GM10266 (cell line): ENCODE measurements around the gene PJA1.

Experiments used
- DNase-seq: peaks from one replicate; pipeline ENCODE4 v3.0.0; 2012; ENCODE audit errors: extremely low spot score
- CTCF ChIP-seq: IDR thresholded peaks from 2 replicates; pipeline ENCODE4 v1.5.1; 2012; ENCODE audit warnings: mild to moderate bottlenecking, low read depth; ENCODE audit not compliant: control insufficient read depth, insufficient read depth; ENCODE audit errors: missing control alignments

The PJA1 gene

DNA sequence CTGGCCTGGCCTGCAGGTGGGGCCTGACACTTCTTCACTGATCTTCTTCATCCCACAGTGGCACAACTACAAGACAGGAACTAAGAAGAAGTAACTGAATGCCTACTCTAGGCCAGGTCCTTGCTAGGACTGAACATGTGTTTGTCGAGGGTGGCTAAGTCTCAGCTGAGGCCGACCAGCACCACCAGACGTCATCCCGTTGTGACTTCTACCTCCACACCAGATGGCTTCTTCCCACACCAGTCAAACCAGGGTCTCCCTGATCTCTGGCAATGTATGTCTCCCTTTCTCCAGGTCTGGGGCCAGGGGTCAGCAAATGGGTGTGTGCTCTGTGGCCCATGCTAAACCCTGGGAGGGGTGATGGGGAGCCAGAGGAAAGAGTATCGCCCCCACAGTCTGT lies 40.2 kb downstream of the PJA1 start:
- DNase-seq, result no peak
- no peak for TF ChIP-seq CTCF

DNA sequence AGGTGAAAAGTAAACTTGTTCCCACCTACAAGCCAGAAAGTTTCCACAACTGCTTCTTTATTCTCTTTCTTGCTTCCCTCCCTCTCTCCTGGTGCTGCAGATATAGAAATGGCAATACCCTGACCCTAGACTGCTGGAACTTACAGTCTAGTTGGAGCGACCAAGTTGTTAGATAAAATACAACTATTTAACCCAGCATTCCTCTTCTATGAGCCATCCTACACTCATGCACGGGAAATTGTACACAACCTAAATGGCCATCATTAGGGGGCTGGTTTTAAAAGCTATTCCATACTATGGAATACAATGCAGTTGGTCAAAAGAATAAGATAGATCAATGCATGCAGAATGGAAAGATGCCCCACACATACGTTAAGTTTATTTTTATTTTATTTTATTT lies 41.1 kb downstream of the PJA1 start:
- DNase-seq, result no peak
- TF ChIP-seq CTCF, result no peak

GRCh38 chrX:69123481-69123880 lies 41.8 kb downstream of the PJA1 start:
- no peak for TF ChIP-seq CTCF
- no peak for DNase-seq

DNA sequence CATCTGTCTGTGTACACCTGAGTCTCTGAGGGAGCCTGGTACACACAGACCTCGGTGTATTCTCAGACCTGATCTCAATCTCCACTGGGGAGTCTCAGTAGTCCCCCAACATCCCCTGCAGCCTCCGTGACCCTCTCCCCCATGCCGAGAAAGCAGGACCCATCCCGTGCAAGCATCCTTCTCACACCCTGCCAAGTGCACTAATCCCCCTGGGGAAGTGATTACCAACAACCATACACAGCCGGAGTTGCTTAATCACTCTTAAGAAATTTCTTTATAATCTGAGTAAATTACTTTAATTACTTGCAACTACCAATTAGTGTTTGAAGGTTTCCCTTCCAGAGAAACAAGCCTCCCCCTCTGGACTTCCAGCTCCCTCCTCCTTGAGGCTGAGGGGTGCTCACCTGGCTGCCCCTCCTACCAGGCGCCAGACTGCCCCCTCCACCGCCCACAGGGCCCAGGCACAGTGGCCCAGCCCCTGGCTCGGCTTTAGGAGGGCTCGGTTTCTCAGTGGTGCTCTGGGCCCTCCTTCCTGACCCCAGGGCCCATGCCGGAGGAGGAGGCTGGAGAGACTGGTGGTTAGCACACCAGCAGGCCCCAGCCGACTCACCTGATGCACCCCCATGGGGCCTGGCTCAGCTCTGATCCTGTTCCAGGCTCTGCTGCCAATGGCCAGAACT lies 43.8 kb downstream of the PJA1 start:
- no peak for TF ChIP-seq CTCF
- no peak for DNase-seq

DNA sequence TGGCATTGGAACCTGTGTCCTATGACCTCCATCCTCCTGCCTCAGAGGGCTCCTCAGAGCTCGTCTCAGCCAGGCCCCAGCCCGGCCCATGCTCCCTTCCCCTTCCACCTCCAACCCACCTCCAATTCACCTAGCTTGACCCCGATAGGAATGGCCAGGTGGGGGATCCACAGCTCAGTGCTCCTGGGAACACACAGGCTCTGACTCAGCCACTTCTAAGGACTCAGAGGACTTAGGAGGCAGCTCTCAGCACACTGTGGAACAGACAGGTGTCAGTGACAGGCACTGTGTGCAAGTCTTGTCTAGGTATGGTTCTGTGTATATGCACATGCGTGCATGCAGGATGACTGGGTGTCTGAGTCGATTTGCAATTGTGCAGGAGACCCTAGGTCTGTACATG lies 44.8 kb downstream of the PJA1 start:
- no peak for TF ChIP-seq CTCF
- no peak for DNase-seq

GRCh38 chrX:69119122-69119521 lies 46.1 kb downstream of the PJA1 start:
- no peak for TF ChIP-seq CTCF
- DNase-seq, result no peak

GRCh38 chrX:69117876-69118526 lies 47.3 kb downstream of the PJA1 start:
- no peak for TF ChIP-seq CTCF
- no peak for DNase-seq
